ENCODE measurements around the gene CDH6.

The CDH6 gene

DNA sequence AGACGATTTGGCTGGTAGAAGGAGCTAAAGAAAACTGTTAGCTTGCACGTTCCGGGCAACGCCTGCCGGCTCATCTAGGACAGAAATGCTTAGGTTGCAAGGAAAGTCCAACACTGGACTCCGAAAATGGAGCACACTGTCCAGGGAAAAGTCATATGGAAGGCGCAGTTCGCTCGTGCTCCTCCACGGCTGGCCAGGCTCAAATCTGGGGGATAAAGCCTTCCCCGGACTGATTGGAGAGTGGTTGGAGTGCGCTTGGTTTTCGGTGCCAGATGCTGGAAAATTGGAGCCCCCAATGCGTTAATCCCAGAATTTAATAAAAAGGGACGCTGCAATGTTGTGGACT, 955 bp downstream of the CDH6 start:
- Histone ChIP-seq H3K27me3 (ENCODE audit: control insufficient read depth, insufficient read depth, low read length) (no peaks in the 10 kb centered on the region), H3K9ac (no peak overlapping the region), H3K4me3 (ENCODE audit: low read depth, low read length) (peak overlapping the region; percentile 50), H3K36me3 (ENCODE audit: control insufficient read depth, insufficient read depth, low read length) (no peaks in the 10 kb centered on the region), H3K4me2 (ENCODE audit: low read length) (peak overlapping the region; percentile 69), H3K4me1 (peaks cover 3% of the 10 kb centered on the region), H3K79me2 (no peaks in the 10 kb centered on the region), H2AFZ (peak overlapping the region; percentile 25), H3K9me3 (ENCODE audit: control insufficient read depth, low read length) (no peaks in the 10 kb centered on the region), H3K27ac (no peak overlapping the region)
- TF ChIP-seq, protein P1, sequence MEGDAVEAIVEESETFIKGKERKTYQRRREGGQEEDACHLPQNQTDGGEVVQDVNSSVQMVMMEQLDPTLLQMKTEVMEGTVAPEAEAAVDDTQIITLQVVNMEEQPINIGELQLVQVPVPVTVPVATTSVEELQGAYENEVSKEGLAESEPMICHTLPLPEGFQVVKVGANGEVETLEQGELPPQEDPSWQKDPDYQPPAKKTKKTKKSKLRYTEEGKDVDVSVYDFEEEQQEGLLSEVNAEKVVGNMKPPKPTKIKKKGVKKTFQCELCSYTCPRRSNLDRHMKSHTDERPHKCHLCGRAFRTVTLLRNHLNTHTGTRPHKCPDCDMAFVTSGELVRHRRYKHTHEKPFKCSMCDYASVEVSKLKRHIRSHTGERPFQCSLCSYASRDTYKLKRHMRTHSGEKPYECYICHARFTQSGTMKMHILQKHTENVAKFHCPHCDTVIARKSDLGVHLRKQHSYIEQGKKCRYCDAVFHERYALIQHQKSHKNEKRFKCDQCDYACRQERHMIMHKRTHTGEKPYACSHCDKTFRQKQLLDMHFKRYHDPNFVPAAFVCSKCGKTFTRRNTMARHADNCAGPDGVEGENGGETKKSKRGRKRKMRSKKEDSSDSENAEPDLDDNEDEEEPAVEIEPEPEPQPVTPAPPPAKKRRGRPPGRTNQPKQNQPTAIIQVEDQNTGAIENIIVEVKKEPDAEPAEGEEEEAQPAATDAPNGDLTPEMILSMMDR (IDR thresholded peaks at IDR 0.05): no peak

DNA sequence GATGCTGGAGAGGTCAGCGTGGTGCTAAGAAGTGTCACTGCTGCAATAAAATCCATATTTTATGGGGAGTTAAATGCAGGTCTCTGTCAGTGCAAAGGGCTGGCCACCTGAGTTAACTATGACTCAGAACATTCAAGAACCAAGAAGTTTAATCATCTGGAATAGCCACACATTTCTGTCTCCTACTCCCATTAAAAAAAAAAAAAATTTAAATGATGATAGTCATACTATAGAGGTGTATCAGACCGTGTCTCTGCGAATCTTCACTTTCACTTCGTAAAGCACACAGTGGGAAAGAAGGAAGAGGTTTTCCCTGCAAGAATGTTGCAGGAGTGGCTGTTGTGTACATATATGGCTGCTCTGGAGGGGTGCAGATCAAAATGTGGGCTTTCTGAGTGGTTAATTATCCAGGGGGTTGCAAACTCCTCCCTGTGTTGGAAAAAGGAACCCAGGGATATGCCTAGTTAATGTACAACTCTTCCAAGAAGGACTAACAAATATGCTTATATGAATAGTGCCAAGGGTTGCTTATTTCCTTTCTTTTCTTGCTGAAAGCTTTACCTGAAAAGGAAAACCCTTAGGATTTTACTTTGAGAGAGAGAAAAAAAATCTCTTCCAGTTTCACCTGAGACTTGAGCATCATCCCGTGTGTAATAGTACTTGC, 1.5 kb downstream of the CDH6 start:
- TF ChIP-seq, protein P1 (IDR thresholded peaks at IDR 0.05): no peak
- Histone ChIP-seq H3K4me3 (ENCODE audit: low read depth, low read length) (no peak overlapping the region), H3K9ac (no peak overlapping the region), H3K36me3 (ENCODE audit: control insufficient read depth, insufficient read depth, low read length) (no peaks in the 10 kb centered on the region), H3K4me2 (ENCODE audit: low read length) (peak overlapping the region; percentile 69), H3K79me2 (no peaks in the 10 kb centered on the region), H3K27ac (no peak overlapping the region), H3K27me3 (ENCODE audit: control insufficient read depth, insufficient read depth, low read length) (no peaks in the 10 kb centered on the region), H3K9me3 (ENCODE audit: control insufficient read depth, low read length) (no peaks in the 10 kb centered on the region), H3K4me1 (peaks cover 3% of the 10 kb centered on the region), H2AFZ (no peak overlapping the region)

DNA sequence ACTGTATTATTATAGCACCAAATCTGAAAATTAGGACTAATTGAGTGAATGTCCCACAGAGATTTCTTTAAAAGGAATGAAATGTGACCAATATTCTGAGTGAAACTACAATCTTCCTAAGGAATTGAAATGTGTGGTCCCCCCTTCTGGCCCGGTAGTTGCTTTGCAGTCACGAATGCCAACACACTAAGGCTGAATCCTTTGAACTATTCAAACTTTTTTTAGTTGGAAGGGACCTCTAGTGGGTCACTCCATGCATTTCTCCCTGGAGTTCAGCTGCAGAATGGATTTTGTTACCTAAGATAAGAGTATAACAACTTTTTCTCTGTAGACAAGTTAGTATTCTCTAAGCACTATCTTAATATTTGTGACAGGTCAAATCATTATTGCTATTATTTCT, 2.8 kb downstream of the CDH6 start:
- Histone ChIP-seq H3K9me3 (ENCODE audit: control insufficient read depth, low read length) (no peaks in the 10 kb centered on the region), H2AFZ (no peak overlapping the region), H3K4me1 (peaks cover 3% of the 10 kb centered on the region), H3K4me2 (ENCODE audit: low read length) (no peak overlapping the region), H3K79me2 (no peaks in the 10 kb centered on the region), H3K27ac (no peak overlapping the region), H3K27me3 (ENCODE audit: control insufficient read depth, insufficient read depth, low read length) (no peaks in the 10 kb centered on the region), H3K9ac (no peak overlapping the region), H3K36me3 (ENCODE audit: control insufficient read depth, insufficient read depth, low read length) (no peaks in the 10 kb centered on the region), H3K4me3 (ENCODE audit: low read depth, low read length) (no peak overlapping the region)
- TF ChIP-seq, protein P1 (IDR thresholded peaks at IDR 0.05): no peak

DNA sequence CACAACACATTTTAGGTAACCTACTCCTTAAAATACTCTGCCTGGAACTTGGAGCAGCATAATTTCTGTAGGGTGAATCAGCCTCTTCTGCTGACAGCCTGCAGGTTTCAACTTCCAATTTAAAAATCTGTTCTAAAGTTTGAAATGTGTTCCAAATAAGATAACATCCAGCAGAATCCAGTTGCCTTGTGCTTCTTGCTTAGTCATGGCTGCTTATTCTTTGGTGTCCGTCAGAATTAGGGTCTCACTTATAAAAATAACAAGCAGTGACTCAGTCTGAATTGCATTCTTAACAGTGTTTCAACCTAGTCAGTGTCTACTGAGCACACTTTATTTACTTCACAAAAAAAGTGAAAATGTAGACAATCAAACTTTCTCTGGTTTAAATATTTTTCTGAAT, 3.7 kb downstream of the CDH6 start:
- Histone ChIP-seq H3K4me2 (ENCODE audit: low read length) (no peak overlapping the region), H3K4me3 (ENCODE audit: low read depth, low read length) (no peak overlapping the region), H3K27ac (no peak overlapping the region), H3K9me3 (ENCODE audit: control insufficient read depth, low read length) (no peaks in the 10 kb centered on the region), H3K9ac (no peak overlapping the region), H3K79me2 (no peaks in the 10 kb centered on the region), H2AFZ (no peak overlapping the region), H3K27me3 (ENCODE audit: control insufficient read depth, insufficient read depth, low read length) (no peaks in the 10 kb centered on the region), H3K36me3 (ENCODE audit: control insufficient read depth, insufficient read depth, low read length) (no peaks in the 10 kb centered on the region), H3K4me1 (peaks cover 3% of the 10 kb centered on the region)
- TF ChIP-seq, protein P1 (IDR thresholded peaks at IDR 0.05): no peak

DNA sequence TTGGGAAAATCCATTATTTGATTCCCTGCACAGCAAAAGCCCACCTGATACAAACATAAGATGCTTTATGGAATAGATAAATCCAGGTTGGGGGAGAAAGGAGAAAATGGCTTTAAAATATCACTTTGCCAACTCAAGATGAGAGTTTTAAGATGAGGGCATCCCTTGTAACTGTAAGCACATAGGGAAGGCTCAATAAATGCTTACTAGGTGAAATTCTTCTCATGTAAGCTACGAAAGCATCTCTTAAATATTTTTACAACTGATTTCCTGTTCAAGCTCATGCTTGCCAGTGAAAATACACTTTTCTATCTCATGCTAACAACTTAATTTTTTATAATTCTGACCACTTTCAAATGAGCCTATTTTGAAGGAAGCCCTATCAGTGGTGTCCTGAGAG, 11.5 kb downstream of the CDH6 start:
- no peak overlapping the region for H3K4me3 ChIP-seq (ENCODE audit: low read depth, low read length)
- no peak overlapping the region for H2AFZ ChIP-seq
- H3K27ac ChIP-seq: no peak overlapping the region
- H3K36me3 ChIP-seq (ENCODE audit: control insufficient read depth, insufficient read depth, low read length): no peaks in the 10 kb centered on the region
- no peak overlapping the region for H3K4me2 ChIP-seq (ENCODE audit: low read length)
- no peaks in the 10 kb centered on the region for H3K79me2 ChIP-seq
- TF ChIP-seq, protein P1 (IDR thresholded peaks at IDR 0.05): no peak
- no peak overlapping the region for H3K9ac ChIP-seq
- no peaks in the 10 kb centered on the region for H3K27me3 ChIP-seq (ENCODE audit: control insufficient read depth, insufficient read depth, low read length)
- H3K4me1 ChIP-seq: no peaks in the 10 kb centered on the region
- H3K9me3 ChIP-seq (ENCODE audit: control insufficient read depth, low read length): no peaks in the 10 kb centered on the region

All from parathyroid adenoma (tissue), 2 donors.